ENCODE data around the gene CMPK1. TPM values are rescaled to one million over a fixed set of nuclear protein-coding genes. Genes with fewer than 3 reads are reported as not detected.
A peak's percentile ranks its signal among the peaks of the same experiment; 100 is the strongest.

CMPK1 gene
- total and polyA plus RNA-seq, 5 experiments from 2014 or later: 115 to 189 (median 142) TPM

GRCh38 chr1:47403321-47403910, 69.8 kb downstream of the CMPK1 start:
- H3K36me3 Mint-ChIP-seq: peaks cover 0 to 2% (median 0%) of the 10 kb centered on the region in 3 donors
- POLR2A ChIA-PET: no interaction called here
- DNase-seq (no peak), ATAC-seq (no peak)
- H3K4me3 Mint-ChIP-seq: no peak overlapping the region
- no peaks in the 10 kb centered on the region for H3K4me1 Mint-ChIP-seq
- H3K9me3 Mint-ChIP-seq: no peaks in the 10 kb centered on the region
- peak overlapping the region in 1 of 10 donors; percentile 37 for H3K27ac Mint-ChIP-seq
- H3K27me3 Mint-ChIP-seq: peaks cover 18 to 66% (median 34%) of the 10 kb centered on the region in 5 donors

DNA sequence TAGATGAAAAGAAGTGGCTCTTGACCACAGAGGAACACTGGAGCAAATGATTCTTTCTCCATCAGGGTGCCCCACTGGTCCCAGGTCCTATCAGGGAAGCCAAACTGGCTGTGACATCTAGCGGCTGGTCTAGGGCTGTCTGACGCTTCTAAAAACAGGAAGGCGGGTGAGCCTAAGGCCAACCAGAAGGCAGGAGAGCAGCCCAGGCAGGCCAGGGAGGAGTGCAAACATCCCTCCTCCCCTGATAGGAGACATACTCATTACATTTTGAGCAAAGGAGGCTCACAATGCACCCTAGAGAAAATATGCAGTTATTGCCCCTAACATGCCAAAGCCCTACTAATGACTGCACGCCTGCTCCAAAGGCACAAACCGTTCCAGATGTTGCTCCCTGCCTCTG, 72.1 kb downstream of the CMPK1 start:
- peaks cover 15 to 65% (median 35%) of the 10 kb centered on the region in 5 donors for H3K27me3 Mint-ChIP-seq
- no peaks in the 10 kb centered on the region for H3K9me3 Mint-ChIP-seq
- POLR2A ChIA-PET: no interaction called here
- H3K27ac Mint-ChIP-seq: no peak overlapping the region
- no peak for DNase-seq
- H3K4me1 Mint-ChIP-seq: no peaks in the 10 kb centered on the region
- H3K36me3 Mint-ChIP-seq: no peaks in the 10 kb centered on the region
- no peak for ATAC-seq
- no peak overlapping the region for H3K4me3 Mint-ChIP-seq

DNA sequence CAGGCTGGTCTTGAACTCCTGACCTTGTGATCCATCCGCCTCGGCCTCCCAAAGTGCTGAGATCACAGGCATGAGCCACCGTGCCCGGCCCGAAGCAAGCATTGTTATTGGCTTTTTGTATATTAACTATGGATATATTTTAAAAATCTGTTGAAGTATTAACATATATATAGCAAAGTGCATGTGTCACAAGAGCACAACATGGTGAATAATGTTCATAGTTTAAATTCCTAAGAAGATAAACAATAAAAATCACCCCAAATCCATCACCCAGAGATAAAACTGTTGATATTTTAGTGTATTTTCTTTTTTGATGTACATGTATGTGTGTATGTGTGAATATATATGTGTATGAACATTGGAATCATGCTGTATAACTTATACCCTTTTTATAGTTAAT, 73.4 kb downstream of the CMPK1 start:
- no peak for DNase-seq
- Mint-ChIP-seq H3K4me1 (no peaks in the 10 kb centered on the region), H3K27me3 (peaks cover 15 to 61% (median 31%) of the 10 kb centered on the region in 5 donors), H3K36me3 (no peaks in the 10 kb centered on the region), H3K9me3 (no peaks in the 10 kb centered on the region), H3K4me3 (no peak overlapping the region), H3K27ac (no peak overlapping the region)
- POLR2A ChIA-PET: no interaction called here
- no peak for ATAC-seq

GRCh38 chr1:47407481-47407880, 73.9 kb downstream of the CMPK1 start:
- POLR2A ChIA-PET: no interaction called here
- no peak for DNase-seq
- Mint-ChIP-seq H3K27ac (no peak overlapping the region), H3K36me3 (no peaks in the 10 kb centered on the region), H3K27me3 (peaks cover 15 to 56% (median 31%) of the 10 kb centered on the region in 5 donors), H3K4me1 (no peaks in the 10 kb centered on the region), H3K9me3 (no peaks in the 10 kb centered on the region), H3K4me3 (no peak overlapping the region)
- no peak for ATAC-seq

DNA sequence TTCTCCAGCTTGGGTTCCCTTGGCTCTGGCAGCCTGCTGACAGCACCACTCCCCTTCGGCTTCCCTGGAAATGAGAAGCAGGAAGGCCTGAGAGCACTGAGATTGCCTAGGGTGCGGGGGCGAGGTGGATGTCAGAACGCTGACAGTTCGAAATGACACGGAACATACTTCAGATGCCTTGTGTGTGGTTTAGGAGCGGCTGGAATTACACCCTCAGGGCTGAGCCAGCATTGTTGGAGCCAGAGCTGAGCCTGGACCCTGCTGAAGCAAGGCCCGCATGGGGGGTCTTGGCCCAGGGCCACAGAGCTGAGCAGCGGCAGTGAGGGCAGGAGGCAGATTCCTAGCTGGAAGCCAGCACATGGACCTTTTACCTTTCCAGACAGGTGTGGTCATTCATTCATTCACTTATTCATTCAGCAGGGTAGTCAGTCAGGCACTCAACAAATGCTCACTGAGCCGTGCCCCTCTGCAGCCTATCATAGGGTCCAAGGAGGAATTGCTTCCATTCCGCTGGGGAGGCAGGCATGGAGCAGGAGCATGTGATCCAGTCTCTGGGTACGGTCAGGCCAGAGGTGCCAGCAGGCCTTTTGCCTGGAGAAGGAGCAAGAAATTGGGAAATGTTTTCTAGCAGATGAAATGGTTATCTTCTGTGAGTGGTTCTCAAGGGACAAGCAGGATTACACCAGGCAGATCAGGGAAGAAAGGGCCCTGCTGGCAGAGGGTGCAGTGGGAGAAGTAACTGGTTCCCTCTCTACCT, 75.9 kb downstream of the CMPK1 start:
- Mint-ChIP-seq H3K27ac (no peak overlapping the region), H3K4me3 (no peak overlapping the region), H3K36me3 (no peaks in the 10 kb centered on the region), H3K4me1 (no peaks in the 10 kb centered on the region), H3K9me3 (no peaks in the 10 kb centered on the region), H3K27me3 (peaks cover 14 to 50% (median 31%) of the 10 kb centered on the region in 5 donors)
- POLR2A ChIA-PET: no interaction called here
- ATAC-seq: no peak
- no peak for DNase-seq

GRCh38 chr1:47410068-47410455, 76.5 kb downstream of the CMPK1 start:
- DNase-seq (no peak), ATAC-seq (no peak)
- Mint-ChIP-seq H3K9me3 (no peaks in the 10 kb centered on the region), H3K36me3 (peaks cover 0 to 1% (median 0%) of the 10 kb centered on the region in 3 donors), H3K27ac (no peak overlapping the region), H3K4me3 (no peak overlapping the region), H3K27me3 (peaks cover 17 to 51% (median 35%) of the 10 kb centered on the region in 5 donors), H3K4me1 (peaks cover 0 to under 1% (median 0%) of the 10 kb centered on the region in 4 donors)
- POLR2A ChIA-PET: no interaction called here

DNA sequence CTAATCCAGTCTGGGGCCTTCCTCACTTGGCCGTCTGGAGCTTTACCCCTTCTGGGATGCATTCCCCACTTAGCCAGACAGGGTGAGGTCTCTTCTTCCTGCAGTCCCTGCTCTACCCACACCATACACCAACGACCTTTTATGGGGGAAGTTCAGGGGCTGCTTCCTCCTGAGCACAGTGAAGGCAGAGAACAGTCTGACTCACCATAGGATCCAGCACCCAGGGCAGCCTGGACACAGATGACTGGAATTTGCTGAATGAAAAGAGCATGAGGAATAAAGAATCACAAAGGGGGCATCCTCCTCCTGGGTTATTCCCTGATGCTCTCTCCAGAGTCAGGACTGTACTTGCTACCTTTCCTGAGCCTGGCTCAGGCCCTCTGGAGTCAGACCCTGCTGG, 77.8 kb downstream of the CMPK1 start:
- POLR2A ChIA-PET: no interaction called here
- no peak for ATAC-seq
- Mint-ChIP-seq H3K4me1 (peaks cover 0 to 4% (median under 1%) of the 10 kb centered on the region in 4 donors), H3K27ac (no peak overlapping the region), H3K36me3 (peaks cover 0 to 3% (median 0%) of the 10 kb centered on the region in 3 donors), H3K9me3 (no peaks in the 10 kb centered on the region), H3K27me3 (peaks cover 20 to 65% (median 40%) of the 10 kb centered on the region in 5 donors), H3K4me3 (no peak overlapping the region)
- DNase-seq: no peak

DNA sequence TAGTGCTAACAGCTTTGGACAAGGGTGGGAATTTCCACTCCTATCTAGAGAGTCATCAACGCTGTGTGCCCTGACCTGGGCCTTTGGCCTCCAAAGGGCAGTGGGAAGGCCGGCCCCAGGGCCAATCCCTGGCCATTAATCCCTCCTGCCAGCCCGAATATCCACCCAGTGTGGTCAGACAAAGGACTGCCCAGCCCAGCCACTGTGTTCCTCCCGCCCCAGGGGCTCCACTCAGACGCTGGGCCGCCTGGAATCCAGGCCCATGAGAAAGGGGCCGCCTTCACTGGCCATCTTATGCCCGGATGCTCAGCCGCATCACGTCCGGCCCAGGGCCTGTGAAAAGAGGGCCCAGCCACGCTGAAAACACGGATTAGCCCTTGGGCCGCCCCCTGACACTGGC, 78.8 kb downstream of the CMPK1 start:
- ATAC-seq: no peak
- POLR2A ChIA-PET: no interaction called here
- Mint-ChIP-seq H3K9me3 (no peaks in the 10 kb centered on the region), H3K36me3 (peaks cover 0 to 3% (median 0%) of the 10 kb centered on the region in 3 donors), H3K4me1 (peaks cover 0 to 7% (median 1%) of the 10 kb centered on the region in 4 donors), H3K27me3 (peaks cover 20 to 71% (median 45%) of the 10 kb centered on the region in 5 donors), H3K27ac (no peak overlapping the region), H3K4me3 (no peak overlapping the region)
- no peak for DNase-seq

GRCh38 chr1:47415728-47416318, 82.2 kb downstream of the CMPK1 start, which contains the start of gene FOXE3:
FOXE3 (plus strand) TSS chr1:47416285; CDS start chr1:47416316, 31 bp downstream.
- ATAC-seq (no peak), DNase-seq (no peak)
- Mint-ChIP-seq H3K9me3 (no peaks in the 10 kb centered on the region), H3K27me3 (peaks cover 33 to 78% (median 52%) of the 10 kb centered on the region in 5 donors), H3K27ac (peak within 1 kb of the TSS in 1 of 10 donors; percentile 44), H3K4me1 (peaks cover 0 to 9% (median 4%) of the 10 kb centered on the region in 4 donors), H3K36me3 (peaks cover 0 to 3% (median 3%) of the 10 kb centered on the region in 3 donors), H3K4me3 (peak within 1 kb of the TSS in 8 of 10 donors; percentile 30 to 87 (median 57))
- POLR2A ChIA-PET: no interaction called here

GRCh38 chr1:47416319-47417169, 83.0 kb downstream of the CMPK1 start:
- H3K4me1 Mint-ChIP-seq: peaks cover 0 to 9% (median 4%) of the 10 kb centered on the region in 4 donors
- peaks cover 0 to 3% (median 3%) of the 10 kb centered on the region in 3 donors for H3K36me3 Mint-ChIP-seq
- H3K27me3 Mint-ChIP-seq: peaks cover 35 to 78% (median 53%) of the 10 kb centered on the region in 5 donors
- peak overlapping the region in 7 of 10 donors; percentile 29 to 87 (median 52) for H3K4me3 Mint-ChIP-seq
- ATAC-seq: peak; percentile 33 to 48
- no peak overlapping the region for H3K27ac Mint-ChIP-seq
- POLR2A ChIA-PET: no interaction called here
- no peaks in the 10 kb centered on the region for H3K9me3 Mint-ChIP-seq
- DNase-seq: no peak

DNA sequence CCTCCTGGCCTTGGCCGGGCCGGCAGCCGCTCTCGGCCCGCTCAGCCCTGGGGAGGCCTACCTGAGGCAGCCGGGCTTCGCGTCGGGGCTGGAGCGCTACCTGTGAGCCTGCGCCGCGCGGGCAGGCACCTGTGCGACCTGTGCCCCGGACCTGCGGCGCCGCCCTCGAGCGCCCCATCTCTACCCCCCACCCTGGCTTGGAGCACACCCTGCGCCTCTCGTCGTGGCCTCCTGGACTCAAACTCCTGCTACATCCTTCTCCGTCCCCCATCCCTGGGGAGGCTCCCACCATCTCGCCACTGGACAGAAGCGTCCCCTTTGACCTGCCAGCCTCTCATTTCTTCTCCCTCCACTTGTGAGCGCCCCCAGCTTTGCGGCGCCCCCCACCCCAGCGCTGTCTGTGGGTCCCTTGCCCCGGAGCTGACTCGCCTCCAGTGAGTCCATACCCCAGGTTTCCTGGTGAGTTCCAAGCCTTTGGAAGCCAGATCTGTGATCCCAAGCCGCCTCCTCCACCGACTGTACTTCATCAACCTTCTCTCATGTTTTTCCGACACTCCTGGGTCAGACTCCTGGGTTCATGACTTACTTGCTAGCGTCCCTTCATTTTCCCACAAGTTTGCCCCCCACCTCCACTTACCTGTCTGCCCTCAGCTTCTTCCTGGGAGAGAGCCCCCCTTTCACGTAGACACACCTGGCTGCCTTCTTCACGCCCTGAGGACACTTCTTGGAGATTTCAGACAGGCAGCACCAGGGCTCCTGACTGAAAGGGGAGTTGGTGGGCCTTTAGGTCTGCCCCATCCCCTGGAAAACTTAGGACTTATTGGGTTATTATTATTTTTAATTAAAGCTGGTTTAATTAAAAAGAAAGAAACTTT, 83.8 kb downstream of the CMPK1 start:
- no peak overlapping the region for H3K27ac Mint-ChIP-seq
- ATAC-seq (no peak), DNase-seq (no peak)
- peaks cover 0 to 9% (median 4%) of the 10 kb centered on the region in 4 donors for H3K4me1 Mint-ChIP-seq
- POLR2A ChIA-PET: no interaction called here
- H3K4me3 Mint-ChIP-seq: peak overlapping the region in 9 of 10 donors; percentile 15 to 83 (median 48)
- peaks cover 0 to 3% (median 3%) of the 10 kb centered on the region in 3 donors for H3K36me3 Mint-ChIP-seq
- H3K27me3 Mint-ChIP-seq: peaks cover 35 to 81% (median 53%) of the 10 kb centered on the region in 5 donors
- H3K9me3 Mint-ChIP-seq: no peaks in the 10 kb centered on the region

Measured in naive thymus-derived CD8-positive, alpha-beta T cell (primary cell).